T-helper 2 cell treated with Interferon-gamma antibody and Interleukin-4, amounts not matched to agents 100 ng/mL and 5 ng/mL, for 36 hours (primary cell): Measurements from ENCODE around the gene NRP2. TPM values are rescaled to one million over a fixed set of nuclear protein-coding genes. Genes with fewer than 3 reads are reported as not detected.

Experiments
- intact Hi-C: fragments of 100-400 bp; cut with micrococcal nuclease; formaldehyde crosslinking; loops from one replicate; pipeline ENCODE4 v1.15.1; 2023
- total RNA-seq: library from RNA; stranded (reverse); gene quantifications from 2 replicates; pipeline ENCODE4 v1.2.3, GENCODE V29; 2022

NRP2 gene
- total RNA-seq, 1 donor from 2014 or later, result 47.0 TPM

DNA sequence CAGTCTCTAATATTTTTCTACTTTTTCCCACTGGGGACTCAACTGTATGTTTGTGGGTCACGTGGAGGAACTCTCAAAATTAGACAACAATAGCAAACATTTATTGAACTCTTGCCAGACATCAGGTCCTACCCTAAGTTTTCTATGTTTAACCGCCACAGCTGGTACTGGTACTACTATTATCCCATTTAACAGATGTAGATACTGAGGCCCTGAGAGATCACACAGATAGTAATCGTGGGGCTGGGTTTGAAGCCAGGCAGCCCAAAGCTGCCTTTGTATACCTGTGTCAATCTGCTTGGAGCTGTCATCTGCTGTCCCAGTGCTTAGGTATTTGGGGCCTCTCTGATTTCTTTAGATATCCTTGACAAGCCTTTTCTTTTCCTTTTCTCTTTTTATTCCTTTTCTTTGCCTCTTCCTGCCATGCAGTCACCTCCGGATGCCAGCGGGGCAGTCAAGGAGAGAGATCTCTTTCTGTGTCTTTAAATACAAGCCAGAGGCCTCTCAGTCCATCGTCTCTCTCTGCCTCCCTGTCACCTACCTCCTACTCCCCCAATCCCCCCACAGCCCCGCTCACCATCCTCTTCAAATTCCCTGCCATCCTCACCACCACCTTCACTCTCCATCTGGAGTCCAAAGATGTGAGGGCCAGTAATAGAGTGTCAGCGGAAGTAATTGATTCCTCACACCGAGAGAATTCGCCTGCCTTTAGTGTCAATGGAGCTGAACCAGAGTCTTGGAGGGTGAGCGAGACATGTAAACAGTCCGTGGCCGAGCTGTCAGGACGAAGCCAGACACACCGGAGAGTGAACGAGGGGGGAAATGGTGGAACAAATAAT, 23.4 kb downstream of the NRP2 start:
- intact Hi-C loops, result no loop called here

DNA sequence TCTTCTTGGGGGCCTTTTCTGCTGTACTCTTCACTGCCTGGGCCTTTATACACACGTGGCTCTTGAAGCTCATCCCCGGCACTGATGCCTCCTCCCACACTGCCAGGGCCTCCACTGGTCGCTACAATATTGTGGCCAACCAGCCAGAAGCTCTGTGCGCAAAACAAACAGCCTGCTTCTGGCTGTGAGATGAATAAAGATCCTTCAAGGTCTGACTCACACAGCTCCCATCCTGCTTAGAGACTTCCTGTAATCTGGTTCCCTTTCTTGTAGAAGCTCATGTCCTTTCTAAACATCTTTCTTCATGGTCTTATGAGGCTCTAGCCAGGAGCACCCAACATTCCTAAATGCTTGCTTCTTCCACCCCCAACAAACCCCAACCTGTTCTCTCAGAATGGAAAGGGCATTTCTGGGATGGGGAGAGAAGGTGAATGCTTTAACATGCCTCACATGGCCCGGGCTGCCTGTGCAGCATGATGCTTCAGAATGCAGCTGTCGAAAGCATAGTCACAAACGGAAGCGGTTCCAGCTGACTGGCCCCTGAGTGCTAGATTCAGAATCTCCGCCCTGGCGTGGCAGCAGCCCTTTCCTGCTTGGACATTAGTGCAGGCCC, 24.6 kb downstream of the NRP2 start:
- intact Hi-C loops, result no loop called here

DNA sequence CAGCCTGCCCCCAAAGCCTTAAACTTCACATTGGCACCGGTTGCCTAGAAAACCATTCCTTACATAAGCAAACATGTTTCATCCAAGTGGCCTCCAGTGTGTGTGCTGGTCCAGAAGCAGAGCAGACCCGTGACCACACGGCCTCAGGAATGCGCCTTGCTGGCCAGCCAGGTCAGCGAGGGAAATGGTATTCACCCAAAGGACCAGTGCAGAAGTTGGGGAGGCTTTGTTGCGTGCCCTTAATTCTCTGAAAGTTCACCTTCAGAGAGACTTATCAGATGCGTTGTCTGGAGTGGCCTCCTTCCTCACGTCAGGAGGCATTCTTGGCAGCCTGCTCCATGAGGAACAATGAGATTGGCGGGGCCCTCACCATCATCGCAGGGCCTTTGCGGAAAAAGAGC, 25.9 kb downstream of the NRP2 start:
- intact Hi-C loops, result no loop called here

DNA sequence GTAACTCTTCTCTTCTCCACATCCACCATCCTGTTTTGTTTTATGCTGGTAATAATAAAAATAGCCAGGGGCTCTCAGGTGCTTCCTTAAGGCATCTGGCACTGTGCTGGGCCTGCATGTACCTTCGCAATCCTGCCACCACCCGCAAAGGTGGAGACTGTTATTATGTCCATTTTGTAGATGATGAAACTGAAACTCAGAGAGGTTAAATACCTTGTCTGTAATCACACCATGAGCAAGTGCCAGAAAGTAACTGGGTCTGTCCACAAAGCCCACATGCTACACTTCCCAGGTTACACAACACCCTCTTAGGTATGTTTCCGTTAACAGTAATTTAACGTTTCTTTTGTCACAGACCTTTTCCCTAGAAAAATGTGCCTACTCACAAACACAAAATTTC, 27.0 kb downstream of the NRP2 start:
- intact Hi-C loops, result no loop called here

DNA sequence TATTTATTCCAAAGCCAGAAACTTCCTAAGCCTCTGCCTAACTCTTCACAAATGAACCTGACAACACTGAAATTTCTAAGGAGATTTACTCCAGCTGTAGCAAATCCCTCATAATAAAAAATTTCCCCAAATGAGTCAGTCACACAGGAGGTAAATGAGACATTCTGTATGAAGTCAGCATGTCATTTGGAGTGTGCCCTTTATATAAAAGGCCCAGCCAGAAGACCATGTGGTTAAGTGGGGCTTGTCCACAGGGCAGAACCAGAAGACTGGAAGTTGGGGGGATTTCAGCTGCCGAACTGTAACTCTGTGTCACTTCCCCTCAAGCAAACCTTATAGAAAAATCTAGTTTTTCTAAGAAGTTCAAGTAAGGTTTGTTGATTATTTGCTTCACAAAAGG, 30.2 kb downstream of the NRP2 start:
- intact Hi-C loops, result no loop called here

DNA sequence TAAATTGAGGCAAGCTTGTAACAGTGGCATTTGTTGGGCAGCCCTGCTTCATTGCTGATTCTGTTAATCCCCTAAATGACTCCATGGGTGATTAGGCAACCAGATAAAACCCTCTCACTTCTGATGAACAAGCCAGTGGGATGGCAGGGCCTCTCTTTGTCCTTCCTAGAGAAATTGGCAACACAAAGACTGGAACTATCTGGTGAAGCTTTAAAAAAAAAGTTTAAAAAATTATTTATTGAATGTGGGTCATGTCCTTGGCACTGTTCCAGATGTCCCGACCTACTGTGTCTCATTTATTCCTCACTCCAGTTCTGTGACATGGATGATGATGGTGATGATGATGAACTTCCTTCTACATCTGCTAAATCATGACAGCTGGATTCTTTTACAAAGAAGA, 30.8 kb downstream of the NRP2 start:
- intact Hi-C loops, result no loop called here

DNA sequence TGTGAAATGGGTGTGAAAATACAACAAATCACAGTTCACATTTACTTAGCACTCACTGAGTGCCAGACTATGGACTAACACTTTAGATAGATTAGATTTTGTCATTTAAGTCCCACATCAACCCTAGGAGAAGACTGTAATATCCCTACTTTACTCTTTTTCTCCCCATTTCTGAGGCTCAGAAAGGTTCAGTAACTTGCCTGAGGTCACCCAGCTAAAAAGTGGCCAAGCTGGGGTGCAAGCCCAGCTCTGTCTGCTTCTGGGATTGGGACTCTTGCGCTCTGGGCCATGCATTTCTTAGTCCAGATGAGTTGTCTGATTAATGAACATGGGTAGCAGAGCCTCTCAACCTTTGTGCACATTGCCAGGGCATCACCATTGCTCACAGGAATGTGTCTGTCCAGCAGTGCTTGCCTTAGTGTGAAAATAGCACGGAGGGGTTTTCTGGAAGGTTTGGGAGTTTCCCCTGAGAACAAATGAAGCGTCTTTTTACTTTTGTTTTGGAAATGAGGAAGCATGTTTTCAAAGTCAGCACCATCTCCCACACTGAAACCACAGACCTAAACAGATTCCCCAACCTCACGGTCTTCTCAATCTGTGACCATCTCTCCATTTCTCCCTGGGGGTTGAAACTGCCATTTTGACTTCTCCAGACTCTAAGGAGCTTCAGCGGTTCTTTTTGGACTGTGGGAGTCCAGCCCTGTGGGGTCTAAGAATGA, 31.9 kb downstream of the NRP2 start:
- intact Hi-C loops, result no loop called here

DNA sequence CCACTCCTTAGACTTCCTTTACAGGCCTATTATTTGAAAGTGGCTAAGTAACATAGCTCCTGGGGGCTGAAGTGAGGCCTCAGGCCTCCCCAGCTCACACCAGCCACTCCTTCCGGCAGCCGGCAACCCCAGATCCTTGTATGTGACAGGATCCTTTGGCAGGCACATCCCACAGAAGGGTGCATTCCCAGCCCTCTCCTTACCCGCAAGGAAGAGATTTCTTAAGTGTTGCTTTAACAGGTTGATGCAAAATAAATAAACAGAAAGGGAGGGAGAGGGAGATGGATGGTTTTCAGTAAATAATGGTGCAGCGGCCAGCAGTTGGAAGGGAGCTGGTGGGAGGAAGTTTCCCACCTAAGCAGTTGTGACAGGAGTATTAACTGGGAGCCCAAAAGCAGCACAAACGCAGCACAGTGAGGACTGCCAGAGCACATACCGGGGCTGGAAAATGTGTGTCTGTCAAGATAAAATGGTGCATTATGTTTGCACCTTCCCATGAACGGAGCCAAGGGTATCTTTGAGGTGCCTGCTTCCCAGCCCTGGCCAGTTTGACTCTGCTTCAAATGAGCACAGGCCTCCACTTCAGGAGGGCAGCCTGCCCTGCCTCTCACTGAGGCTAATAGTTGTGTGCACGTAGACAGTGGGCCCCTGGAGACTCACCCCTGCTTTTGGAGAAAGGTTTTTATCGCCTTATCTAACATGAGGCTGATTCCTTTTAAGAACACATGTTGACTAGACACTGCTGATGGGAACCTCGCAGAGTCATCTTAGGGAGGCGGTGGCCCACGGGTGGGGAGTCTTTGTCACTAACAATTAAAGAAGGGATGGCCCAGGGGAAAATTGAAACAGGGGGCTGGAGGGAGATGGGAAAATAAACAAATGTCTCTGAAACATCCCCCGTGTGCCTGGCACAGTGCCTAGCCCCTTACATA, 32.8 kb downstream of the NRP2 start:
- intact Hi-C loops, result no loop called here

DNA sequence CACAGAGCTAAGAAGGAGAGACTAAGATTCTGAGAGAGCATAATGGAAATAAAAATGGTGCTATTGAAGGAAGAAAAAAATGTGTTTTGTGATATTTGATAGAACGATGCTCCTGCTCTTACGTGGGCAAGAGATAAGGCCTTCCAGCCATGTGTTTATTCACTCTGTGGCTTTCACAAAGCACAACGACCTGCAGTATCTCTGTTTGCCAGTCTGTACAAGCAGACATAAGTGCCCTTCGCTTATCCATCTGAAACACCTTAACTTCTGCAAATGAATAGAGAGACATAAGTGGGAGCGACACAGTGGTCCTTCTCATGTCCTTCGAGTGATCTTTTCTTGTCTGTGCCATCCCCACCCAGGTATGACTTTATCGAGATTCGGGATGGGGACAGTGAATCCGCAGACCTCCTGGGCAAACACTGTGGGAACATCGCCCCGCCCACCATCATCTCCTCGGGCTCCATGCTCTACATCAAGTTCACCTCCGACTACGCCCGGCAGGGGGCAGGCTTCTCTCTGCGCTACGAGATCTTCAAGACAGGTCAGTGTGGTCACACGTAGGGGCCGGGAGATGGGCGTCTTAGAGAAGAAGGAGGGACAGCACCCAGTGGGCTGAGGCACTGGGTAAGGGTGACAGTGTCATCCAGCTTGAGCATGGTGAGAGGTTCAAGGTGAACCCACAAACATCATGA, 33.7 kb downstream of the NRP2 start:
- intact Hi-C loops, result no loop called here

DNA sequence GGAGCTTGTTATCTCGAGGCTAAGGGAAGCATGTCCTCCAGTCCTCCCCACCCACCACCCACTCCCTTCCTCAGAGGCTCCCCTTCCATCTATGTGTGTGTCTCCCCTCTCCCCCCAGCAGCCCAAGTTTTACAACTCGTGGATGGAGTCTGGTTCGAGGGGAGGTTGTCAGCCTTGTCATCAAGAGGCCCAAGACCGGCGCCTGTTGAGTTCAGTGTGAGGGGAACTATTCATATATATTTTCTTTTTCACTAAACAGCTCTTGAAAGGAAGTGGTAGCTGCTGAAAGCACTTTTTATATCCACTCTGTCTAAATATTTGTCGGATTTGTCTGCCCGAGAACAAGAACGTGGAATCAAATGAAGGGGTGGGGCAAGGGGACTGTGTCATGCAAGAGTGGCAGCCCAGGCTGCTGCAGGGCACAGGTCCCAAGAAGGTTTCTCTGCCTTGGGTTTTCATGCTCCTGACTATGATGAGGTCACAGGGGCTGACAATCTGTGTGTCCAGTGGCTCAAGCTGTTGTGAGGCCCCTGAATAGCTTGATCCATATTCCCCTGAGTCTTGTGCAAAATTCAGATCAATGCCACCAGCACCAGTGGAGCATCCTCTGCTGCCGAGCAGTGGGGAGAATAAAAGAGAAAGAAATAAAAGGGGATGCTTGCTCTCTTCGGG, 35.0 kb downstream of the NRP2 start:
- intact Hi-C loops, result no loop called here

DNA sequence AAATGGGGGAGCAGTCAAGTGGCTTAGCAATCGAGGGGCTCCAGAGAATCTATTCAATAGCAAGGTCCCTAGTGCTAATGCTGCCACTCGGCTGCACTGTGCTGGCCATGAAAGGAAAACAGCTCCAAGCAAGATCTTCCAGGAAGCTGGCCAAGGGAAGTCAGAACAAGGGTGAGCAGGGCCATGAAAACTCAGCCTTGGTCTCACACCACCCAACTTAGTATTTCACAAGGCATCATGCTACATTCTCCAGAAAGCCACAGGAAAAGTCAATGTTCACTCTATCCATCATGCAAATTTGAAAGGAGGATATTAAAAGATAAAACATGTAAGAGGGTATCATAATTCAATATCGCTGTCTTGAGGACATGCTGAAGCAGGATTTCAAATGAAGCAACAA, 35.7 kb downstream of the NRP2 start:
- intact Hi-C loops, result no loop called here

DNA sequence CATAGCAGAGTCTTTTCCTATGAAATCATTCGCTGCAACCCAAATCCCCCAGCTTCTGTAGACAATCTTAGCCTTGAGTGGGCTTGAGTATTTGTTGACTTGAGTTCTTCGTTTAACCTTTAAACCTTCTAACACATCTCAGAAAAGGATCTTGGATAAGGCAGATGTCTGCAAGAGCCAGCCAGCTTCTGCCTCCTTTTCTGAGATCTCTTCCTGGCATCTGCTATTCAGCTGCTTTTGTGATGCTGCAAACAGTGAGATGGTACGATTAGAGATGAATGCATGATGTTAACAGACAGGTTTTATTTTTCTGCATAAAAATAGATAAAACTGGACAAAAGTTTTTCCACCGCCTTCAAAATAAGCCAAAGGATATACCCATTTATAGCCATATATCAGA, 37.5 kb downstream of the NRP2 start:
- intact Hi-C loops, result no loop called here

DNA sequence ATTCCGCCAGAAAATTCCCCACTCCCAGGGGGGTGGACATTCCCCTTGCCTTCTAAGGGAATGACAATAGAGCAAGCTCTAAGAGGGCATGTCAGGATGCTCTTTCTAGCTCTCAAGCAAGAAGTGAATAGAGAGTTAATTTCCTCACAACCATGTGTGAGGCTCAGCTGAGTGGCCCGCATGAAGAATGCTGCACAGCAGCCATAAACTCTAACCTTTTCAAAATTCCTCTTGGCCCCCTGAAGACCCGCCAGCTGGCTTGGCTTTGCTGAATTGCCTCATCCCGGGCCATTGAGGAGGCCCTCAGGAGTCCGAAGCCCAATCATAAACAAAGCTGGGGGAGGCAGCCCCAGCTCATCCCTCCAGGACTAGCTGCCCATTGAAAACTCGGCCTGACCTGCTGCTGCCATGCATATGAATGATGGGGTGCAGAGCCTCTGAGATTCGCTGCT, 38.2 kb downstream of the NRP2 start:
- intact Hi-C loops, result no loop called here

DNA sequence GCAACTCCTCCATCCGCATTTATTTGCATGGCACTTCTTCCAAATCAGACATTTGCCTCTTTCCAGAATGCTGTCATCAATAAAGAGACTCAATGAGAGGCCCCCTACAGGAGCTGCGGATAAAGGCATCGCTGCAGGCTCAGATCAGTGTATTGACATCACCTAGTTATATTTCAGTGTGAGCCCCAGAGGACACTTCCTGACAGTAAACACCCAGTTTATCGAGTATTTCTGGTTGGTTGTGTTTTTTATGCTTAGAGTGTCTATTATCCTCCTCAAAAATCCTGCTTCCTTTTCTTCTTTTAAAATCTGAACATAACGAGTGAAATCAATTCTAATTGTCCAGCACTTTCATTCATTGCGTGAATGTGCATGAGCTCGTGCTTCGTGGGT, 38.8 kb downstream of the NRP2 start:
- intact Hi-C loops, result no loop called here

DNA sequence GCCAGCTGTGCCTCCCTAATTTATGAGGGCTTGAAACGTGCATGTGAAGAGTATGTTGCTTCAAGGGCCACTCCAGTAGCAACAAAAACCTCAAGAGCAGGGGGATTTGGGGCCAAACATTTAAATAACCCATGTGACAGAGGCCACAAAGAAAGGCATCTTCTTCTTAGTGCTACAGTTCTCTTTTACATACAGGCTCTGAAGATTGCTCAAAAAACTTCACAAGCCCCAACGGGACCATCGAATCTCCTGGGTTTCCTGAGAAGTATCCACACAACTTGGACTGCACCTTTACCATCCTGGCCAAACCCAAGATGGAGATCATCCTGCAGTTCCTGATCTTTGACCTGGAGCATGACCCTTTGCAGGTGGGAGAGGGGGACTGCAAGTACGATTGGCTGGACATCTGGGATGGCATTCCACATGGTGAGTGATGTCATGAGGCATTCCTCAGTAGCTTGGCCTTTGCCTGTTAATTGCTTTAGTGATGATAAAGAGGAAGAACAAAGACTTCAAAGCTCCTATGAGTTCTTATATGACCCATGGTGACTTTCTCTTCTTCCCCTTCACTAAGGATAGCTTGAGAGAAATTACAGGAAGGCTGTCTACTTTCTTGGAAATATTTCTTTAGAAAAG, 40.1 kb downstream of the NRP2 start:
- intact Hi-C loops, result no loop called here

DNA sequence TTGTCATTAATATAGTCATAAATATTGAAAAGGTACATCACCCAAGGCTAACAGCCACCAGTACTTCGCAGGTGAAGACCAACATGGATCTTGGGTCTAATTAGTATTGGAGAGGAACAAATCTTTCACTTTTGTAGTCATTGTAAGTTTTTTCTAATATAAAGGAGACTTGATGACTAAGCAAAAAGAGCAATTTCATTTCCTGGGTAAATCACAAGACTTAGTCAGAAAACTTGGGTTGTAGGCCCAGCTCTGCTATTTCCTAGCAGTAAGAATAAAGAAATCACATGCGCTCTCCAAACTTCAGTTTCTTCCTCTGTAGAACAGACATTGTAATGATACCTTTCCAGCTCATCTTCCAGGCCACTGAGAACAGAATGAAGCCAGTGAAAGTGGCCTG, 40.9 kb downstream of the NRP2 start:
- intact Hi-C loops, result no loop called here

DNA sequence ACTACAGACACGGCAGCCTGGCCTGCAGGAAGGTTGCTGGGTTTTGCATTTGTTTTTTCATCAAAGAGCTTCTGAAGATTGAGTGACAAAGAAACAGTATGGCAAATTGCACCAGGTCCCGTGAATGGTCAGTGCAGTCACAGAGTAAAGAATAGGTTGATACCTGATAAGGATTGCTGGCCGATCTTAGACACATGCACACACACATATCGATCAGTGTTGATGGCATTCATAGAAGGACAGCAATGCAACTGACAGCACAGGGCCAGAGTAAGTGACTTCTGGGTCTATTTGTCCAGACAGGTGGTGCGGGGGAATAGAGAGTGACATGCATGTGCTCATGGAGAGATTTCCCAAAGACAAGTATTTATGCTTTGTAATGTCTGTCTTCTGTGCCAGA, 42.8 kb downstream of the NRP2 start:
- intact Hi-C loops, result no loop called here

DNA sequence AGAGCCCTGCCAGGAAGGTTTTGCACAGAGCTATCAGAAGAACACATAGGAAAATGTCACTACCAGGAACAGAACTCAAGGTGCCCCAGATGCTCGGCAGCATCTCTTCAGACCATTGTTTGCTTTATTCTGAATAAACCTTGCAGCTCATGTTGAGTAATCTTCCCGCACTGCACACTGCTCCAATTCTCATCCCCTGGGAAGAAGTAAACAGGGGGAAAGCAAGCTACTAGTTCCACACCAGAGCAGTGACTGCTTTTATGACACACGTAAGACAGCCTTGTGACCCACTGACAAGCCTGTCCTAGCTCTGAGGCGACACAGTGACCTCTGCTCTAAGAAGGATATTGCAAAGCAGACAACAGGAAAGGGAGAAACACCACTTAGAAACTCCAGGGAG, 44.2 kb downstream of the NRP2 start:
- intact Hi-C loops, result no loop called here

DNA sequence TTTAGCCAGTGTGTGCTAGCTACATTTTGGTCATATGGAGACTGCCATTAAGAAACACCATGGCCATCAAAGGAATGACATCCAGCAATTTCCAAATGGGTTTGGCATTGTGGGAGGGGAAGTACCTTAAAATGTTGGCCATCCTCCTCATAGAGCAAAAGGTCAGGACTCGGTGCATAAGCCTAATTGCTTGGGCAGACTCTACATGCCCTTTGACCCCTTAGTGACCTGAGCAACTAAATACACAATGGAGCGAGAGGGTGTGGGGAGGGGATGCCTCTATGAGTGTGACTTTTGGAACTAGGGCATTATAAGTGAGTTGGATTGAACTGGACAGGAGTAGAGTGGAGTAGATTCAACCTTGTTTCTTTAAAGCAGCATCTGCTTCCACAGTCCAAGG, 44.9 kb downstream of the NRP2 start:
- intact Hi-C loops, result no loop called here

DNA sequence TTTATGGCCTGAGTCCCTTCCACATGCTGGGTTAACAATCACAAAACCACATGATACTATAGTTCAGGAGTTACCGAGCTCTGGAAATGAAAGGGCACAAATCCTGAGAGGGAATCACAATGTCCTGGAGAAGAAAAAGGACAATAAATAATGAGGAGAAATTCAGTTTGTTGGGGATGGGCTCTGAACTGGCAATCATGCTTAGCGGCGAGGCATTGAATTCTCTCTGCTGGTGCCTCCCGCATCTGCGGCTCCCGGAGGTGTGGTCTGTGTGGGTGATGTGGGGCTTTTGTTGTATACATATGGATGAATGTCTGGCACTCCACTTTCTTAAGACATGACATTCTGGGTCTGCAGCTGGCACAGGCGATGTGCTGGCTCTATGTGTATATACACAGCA, 46.1 kb downstream of the NRP2 start:
- intact Hi-C loops, result no loop called here
